NCI-H460 (cell line): ENCODE results near the gene SNX10. TPM values are rescaled to one million over a fixed set of nuclear protein-coding genes. Genes with fewer than 3 reads are reported as not detected.
A peak's percentile ranks its signal among the peaks of the same experiment; 100 is the strongest.
"Not testable (repeated sequence)": the region's sequence is repeated elsewhere in the genome, so short reads cannot be mapped to it uniquely, and the experiment has no call there.

ENCODE experiments used
- DNase-seq: peaks from one replicate; pipeline ENCODE4 v3.0.0-alpha.2; 2016; ENCODE audit warnings: low read depth; ENCODE audit errors: extremely low read depth
- polyA plus RNA-seq: library from polyadenylated mRNA; depleted of rRNA; stranded (reverse); fragments of >200 nt; gene quantifications from 2 replicates; pipeline ENCODE4 v1.2.3, GENCODE V29; 2014; cell fraction: nucleus; rRNA removed
- total RNA-seq: library from RNA; depleted of rRNA; stranded (reverse); fragments of >200 nt; shearing (Covaris generic); gene quantifications from 2 replicates; pipeline ENCODE4 v1.2.3, GENCODE V29; 2014; rRNA removed

The SNX10 gene
- total RNA-seq, result 16.0 and 18.3 TPM in 2 replicates
- 14.9 and 16.5 TPM in 2 replicates for polyA plus RNA-seq

GRCh38 chr7:26291699-26292538 is at the start of gene SNX10:
TSS of gene SNX10 (plus strand) at chr7:26291862. CDS start at chr7:26346443, 54,581 bp downstream.
- DNase-seq, result peak; percentile 54

- no peak for DNase-seq
Measured at GRCh38 chr7:26245150-26245549, 46.5 kb upstream of the SNX10 start.

GRCh38 chr7:26250239-26250638 is 41.4 kb upstream of the SNX10 start:
- DNase-seq, result no peak

GRCh38 chr7:26261866-26262265 is 29.8 kb upstream of the SNX10 start:
- not testable (repeated sequence) for DNase-seq

GRCh38 chr7:26265065-26265464 is 26.6 kb upstream of the SNX10 start:
- DNase-seq, result no peak

- DNase-seq, result no peak
Measured at GRCh38 chr7:26265499-26266075, 26.1 kb upstream of the SNX10 start.

- no peak for DNase-seq
Measured at GRCh38 chr7:26267601-26268166, 24.0 kb upstream of the SNX10 start.

- DNase-seq, result no peak
Measured at GRCh38 chr7:26275213-26275612, 16.4 kb upstream of the SNX10 start.

- DNase-seq, result peak; percentile 31
Measured at GRCh38 chr7:26278770-26279169, 12.9 kb upstream of the SNX10 start.

- peak; percentile 41 for DNase-seq
Measured at GRCh38 chr7:26279405-26279804, 12.3 kb upstream of the SNX10 start.

- DNase-seq, result no peak
Measured at GRCh38 chr7:26280097-26280496, 11.6 kb upstream of the SNX10 start.

- DNase-seq, result no peak
Measured at GRCh38 chr7:26280723-26281122, 10.9 kb upstream of the SNX10 start.

- DNase-seq, result no peak
Measured at GRCh38 chr7:26284477-26284876, 7.2 kb upstream of the SNX10 start.

- DNase-seq, result peak; percentile 28
Measured at GRCh38 chr7:26284995-26285632, 6.5 kb upstream of the SNX10 start.

GRCh38 chr7:26286157-26286556 is 5.5 kb upstream of the SNX10 start:
- no peak for DNase-seq

- DNase-seq, result not testable (repeated sequence)
Measured at GRCh38 chr7:26288126-26288525, 3.5 kb upstream of the SNX10 start.

- DNase-seq, result no peak
Measured at GRCh38 chr7:26291251-26291650, 411 bp upstream of the SNX10 start.

GRCh38 chr7:26292768-26293560 is 1.3 kb downstream of the SNX10 start:
- DNase-seq, result no peak

GRCh38 chr7:26293569-26294308 is 2.1 kb downstream of the SNX10 start:
- no peak for DNase-seq

GRCh38 chr7:26295015-26295414 is 3.4 kb downstream of the SNX10 start:
- no peak for DNase-seq
